ENCODE data around the gene TUBAL3.

Gene TUBAL3

GRCh38 chr10:5404208-5405041 is at the start of gene TUBAL3:
TSS of gene TUBAL3 (minus strand) at chr10:5404828. CDS start at chr10:5404792, 36 bp downstream.
- no peak for DNase-seq

GRCh38 chr10:5453749-5454489 is 49.3 kb upstream of the TUBAL3 start:
- DNase-seq = no peak

- no peak for DNase-seq
Observed at GRCh38 chr10:5450605-5451384, 46.2 kb upstream of the TUBAL3 start.

GRCh38 chr10:5449823-5450222 is 45.2 kb upstream of the TUBAL3 start:
- no peak for DNase-seq

- DNase-seq = no peak
Observed at GRCh38 chr10:5449227-5449626, 44.6 kb upstream of the TUBAL3 start.

GRCh38 chr10:5448333-5449001 is 43.8 kb upstream of the TUBAL3 start:
- no peak for DNase-seq

GRCh38 chr10:5447611-5448071 is 43.0 kb upstream of the TUBAL3 start:
- no peak for DNase-seq

- no peak for DNase-seq
Observed at GRCh38 chr10:5447056-5447455, 42.4 kb upstream of the TUBAL3 start.

- DNase-seq = peak; percentile 19
Observed at GRCh38 chr10:5446390-5446926, 41.8 kb upstream of the TUBAL3 start.

GRCh38 chr10:5445006-5445405 is 40.4 kb upstream of the TUBAL3 start:
- DNase-seq = no peak

- DNase-seq = no peak
Observed at GRCh38 chr10:5443429-5443828, 38.8 kb upstream of the TUBAL3 start.

GRCh38 chr10:5442990-5443370 is 38.4 kb upstream of the TUBAL3 start:
- DNase-seq = no peak

GRCh38 chr10:5442065-5442989 is 37.7 kb upstream of the TUBAL3 start:
- DNase-seq = peak; percentile 47

GRCh38 chr10:5441106-5441505 is 36.5 kb upstream of the TUBAL3 start:
- no peak for DNase-seq

- DNase-seq = no peak
Observed at GRCh38 chr10:5440206-5440605, 35.6 kb upstream of the TUBAL3 start.

GRCh38 chr10:5435328-5435727 is 30.7 kb upstream of the TUBAL3 start:
- DNase-seq = no peak

- DNase-seq = peak; percentile 52
Observed at GRCh38 chr10:5434017-5434753, 29.6 kb upstream of the TUBAL3 start.

- no peak for DNase-seq
Observed at GRCh38 chr10:5433182-5433581, 28.6 kb upstream of the TUBAL3 start.

GRCh38 chr10:5428133-5428532 is 23.5 kb upstream of the TUBAL3 start:
- no peak for DNase-seq

- no peak for DNase-seq
Observed at GRCh38 chr10:5424751-5425150, 20.1 kb upstream of the TUBAL3 start.

- no peak for DNase-seq
Observed at GRCh38 chr10:5423771-5424170, 19.1 kb upstream of the TUBAL3 start.
